AG04449 (cell line): ENCODE data around the gene LRMDA.

ENCODE experiments used
- CTCF ChIA-PET: fragments of 350-600 bp; formaldehyde crosslinking; extraction: SDS; loops from one replicate; lab custom pipeline; 2021; ENCODE audit warnings: antibody characterized with exemption; lab: Yijun Ruan, JAX
- POLR2A ChIA-PET: fragments of 400-600, 350-600 bp; formaldehyde crosslinking; extraction: SDS; loops from one replicate; lab custom pipeline; 2020; ENCODE audit warnings: antibody characterized with exemption, inconsistent platforms; lab: Yijun Ruan, JAX
- DNase-seq: peaks from one replicate; pipeline ENCODE4 v3.0.0-alpha.2; 2010; ENCODE audit warnings: low read depth, low spot score
- H3K4me3 ChIP-seq: 2 replicates; pipeline ENCODE4 v1.5.1; 2011; ENCODE audit warnings: low read depth, mild to moderate bottlenecking, control low read depth, low read length
- CTCF ChIP-seq: IDR thresholded peaks from one replicate; pipeline ENCODE4 v1.5.1; 2011; ENCODE audit warnings: mild to moderate bottlenecking, moderate library complexity, low read length, control low read depth, inconsistent platforms; ENCODE audit not compliant: insufficient read depth; ENCODE audit errors: missing control alignments

The LRMDA gene

GRCh38 chr10:75492173-75492925, 60.9 kb downstream of the LRMDA start:
- ChIA-PET CTCF (no interaction called here), POLR2A (no interaction called here)
- TF ChIP-seq CTCF, result no peak

GRCh38 chr10:75493464-75493863, 62.0 kb downstream of the LRMDA start:
- TF ChIP-seq CTCF, result no peak

More at GRCh38 chr10:75492173-75492925, 60.9 kb downstream of the LRMDA start:
- no peak overlapping the region for H3K4me3 ChIP-seq
- DNase-seq, result no peak

GRCh38 chr10:75495434-75496190, 64.2 kb downstream of the LRMDA start:
- no peak for TF ChIP-seq CTCF
- H3K4me3 ChIP-seq, result no peak overlapping the region
- no peak for DNase-seq
- ChIA-PET CTCF (no interaction called here), POLR2A (no interaction called here)

More at GRCh38 chr10:75493464-75493863, 62.0 kb downstream of the LRMDA start:
- ChIA-PET POLR2A (no interaction called here), CTCF (no interaction called here)
- no peak for DNase-seq
- H3K4me3 ChIP-seq, result no peak overlapping the region

- DNase-seq, result no peak
- H3K4me3 ChIP-seq, result no peak overlapping the region
- TF ChIP-seq CTCF, result no peak
- CTCF ChIA-PET, result no interaction called here
- POLR2A ChIA-PET, result no interaction called here
Measured at GRCh38 chr10:75496191-75496567, 64.8 kb downstream of the LRMDA start.

- POLR2A ChIA-PET, result no interaction called here
- TF ChIP-seq CTCF, result no peak
- CTCF ChIA-PET, result no interaction called here
- H3K4me3 ChIP-seq, result no peak overlapping the region
- peak; percentile 5 for DNase-seq
Measured at GRCh38 chr10:75497997-75498883, 66.8 kb downstream of the LRMDA start.
